IMR-90 (cell line): Measurements from ENCODE around the gene SHISA6. TPM values are rescaled to one million over a fixed set of nuclear protein-coding genes. Genes with fewer than 3 reads are reported as not detected.

Experiments
- ATAC-seq: fragments of 200-7000 bp; cut with Tn5 transposase; 2 replicates; pipeline ENCODE4 v1.9.1; 2020; ENCODE audit warnings: low read depth, mild to moderate bottlenecking, moderate library complexity
- BruUV-seq: library from RNA; stranded (reverse); fragments of 400-500 nt; replicated peaks from 2 replicates; lab custom pipeline; 2021; lab: Mats Ljungman, UMichigan
- CTCF ChIA-PET: fragments of 300-600 bp; formaldehyde crosslinking; extraction: SDS; loops from one replicate; lab custom pipeline; 2021; ENCODE audit warnings: antibody characterized with exemption; lab: Yijun Ruan, JAX
- POLR2A ChIA-PET: fragments of 300-600 bp; sonication (Branson Sonifier 250); formaldehyde crosslinking; loops from one replicate; lab custom pipeline; 2022; ENCODE audit warnings: antibody characterized with exemption; ENCODE audit not compliant: unreplicated experiment; lab: Charles Lee
- DNase-seq: peaks from one replicate; pipeline ENCODE4 v3.0.0; 2013
- H2AFZ ChIP-seq: replicated peaks from 2 replicates; pipeline ENCODE3; 2013; ENCODE audit warnings: low read length, mild to moderate bottlenecking; ENCODE audit not compliant: poor library complexity
- H2AK5ac ChIP-seq: 2 replicates; pipeline ENCODE4 v1.6.1; 2013; ENCODE audit warnings: low read depth, low read length, inconsistent platforms
- H2AK9ac ChIP-seq: replicated peaks from 2 replicates; pipeline ENCODE3; 2013; ENCODE audit warnings: mild to moderate bottlenecking, low read depth, low read length, moderate library complexity; ENCODE audit not compliant: poor library complexity
- H2BK120ac ChIP-seq: 2 replicates; pipeline ENCODE4 v1.6.1; 2013; ENCODE audit warnings: low read depth, low read length, inconsistent platforms
- H2BK15ac ChIP-seq: 3 replicates; pipeline ENCODE4 v1.6.1; 2013; ENCODE audit warnings: low read depth, low read length, inconsistent platforms
- H2BK20ac ChIP-seq: 2 replicates; pipeline ENCODE4 v1.6.1; 2013; ENCODE audit warnings: low read depth, mild to moderate bottlenecking, inconsistent platforms, low read length, moderate library complexity
- H2BK5ac ChIP-seq: 2 replicates; pipeline ENCODE4 v1.6.1; 2013; ENCODE audit warnings: mild to moderate bottlenecking, low read depth, low read length, inconsistent platforms; ENCODE audit not compliant: poor library complexity, severe bottlenecking
- H3K14ac ChIP-seq: replicated peaks from 2 replicates; pipeline ENCODE4 v1.6.1; 2013; ENCODE audit warnings: low read depth, low read length, inconsistent platforms
- H3K18ac ChIP-seq: 2 replicates; pipeline ENCODE4 v1.6.1; 2013; ENCODE audit warnings: low read depth, low read length, control low read depth
- H3K23ac ChIP-seq: 2 replicates; pipeline ENCODE4 v1.6.1; 2013; ENCODE audit warnings: low read depth, low read length, inconsistent platforms
- H3K27ac ChIP-seq: 2 replicates; pipeline ENCODE4 v1.5.1; 2013; ENCODE audit warnings: mild to moderate bottlenecking, control low read depth, low read length; ENCODE audit not compliant: insufficient read depth
- H3K27me3 ChIP-seq: 2 replicates; pipeline ENCODE4 v1.6.1; 2013; ENCODE audit warnings: low read length; ENCODE audit not compliant: control insufficient read depth, insufficient read depth
- H3K36me3 ChIP-seq: 2 replicates; pipeline ENCODE4 v1.6.1; 2013; ENCODE audit warnings: low read length, mixed read lengths; ENCODE audit not compliant: control insufficient read depth, insufficient read depth
- H3K4ac ChIP-seq: 2 replicates; pipeline ENCODE4 v1.6.1; 2013; ENCODE audit warnings: low read depth, low read length, inconsistent platforms
- H3K4me1 ChIP-seq: 2 replicates; pipeline ENCODE4 v1.6.1; 2013; ENCODE audit warnings: low read length, mixed read lengths; ENCODE audit not compliant: control insufficient read depth, insufficient read depth
- H3K4me2 ChIP-seq: 2 replicates; pipeline ENCODE4 v1.6.1; 2013; ENCODE audit warnings: low read depth, mild to moderate bottlenecking, control low read depth, low read length, moderate library complexity
- H3K4me3 ChIP-seq: 2 replicates; pipeline ENCODE4 v1.5.1; 2013; ENCODE audit warnings: low read depth, mild to moderate bottlenecking, control low read depth, low read length, moderate library complexity; ENCODE audit not compliant: insufficient read depth
- H3K56ac ChIP-seq: 2 replicates; pipeline ENCODE4 v1.6.1; 2013; ENCODE audit warnings: low read length, inconsistent platforms; ENCODE audit not compliant: insufficient read depth; ENCODE audit errors: extremely low read depth
- H3K79me1 ChIP-seq, 2 experiments: 2 replicates each; pipeline ENCODE4 v1.6.1; 2013; ENCODE audit warnings: low read length in 2 of 2, inconsistent platforms in 1 of 2, low read depth in 1 of 2
- H3K9ac ChIP-seq: 2 replicates; pipeline ENCODE4 v1.6.1; 2013; ENCODE audit warnings: low read depth, low read length, control low read depth
- H3K9me1 ChIP-seq: 2 replicates; pipeline ENCODE4 v1.6.1; 2013; ENCODE audit warnings: low read length, inconsistent platforms; ENCODE audit not compliant: insufficient read depth
- H3K9me3 ChIP-seq: 2 replicates; pipeline ENCODE4 v1.6.1; 2013; ENCODE audit warnings: low read length; ENCODE audit not compliant: control insufficient read depth, insufficient read depth
- H4K20me1 ChIP-seq: 2 replicates; pipeline ENCODE4 v1.6.1; 2013; ENCODE audit warnings: low read length, inconsistent platforms; ENCODE audit not compliant: insufficient read depth
- H4K5ac ChIP-seq: 2 replicates; pipeline ENCODE4 v1.6.1; 2013; ENCODE audit warnings: mild to moderate bottlenecking, low read depth, low read length, control low read depth
- H4K8ac ChIP-seq, 2 experiments: 2 replicates each; pipeline ENCODE4 v1.6.1; 2013; ENCODE audit warnings: low read depth in 2 of 2, low read length in 2 of 2, control low read depth in 1 of 2, inconsistent platforms in 1 of 2
- H4K91ac ChIP-seq: 2 replicates; pipeline ENCODE4 v1.6.1; 2013; ENCODE audit warnings: low read depth, low read length, inconsistent platforms; ENCODE audit not compliant: insufficient read depth
- MAFK ChIP-seq: IDR thresholded peaks from 2 replicates; pipeline ENCODE4 v1.6.1; 2012; ENCODE audit warnings: low read depth, low read length, improper control_type of control experiment
- MXI1 ChIP-seq: IDR thresholded peaks from 2 replicates; pipeline ENCODE4 v1.6.1; 2012; ENCODE audit warnings: low read depth, mild to moderate bottlenecking, low read length, moderate library complexity, borderline replicate concordance
- SMC3 ChIP-seq: fragments of 150-350 bp; IDR thresholded peaks from 2 replicates; pipeline ENCODE4 v1.6.1; 2016; ENCODE audit warnings: low read depth, mild to moderate bottlenecking, antibody characterized with exemption, low read length, moderate library complexity
- WGBS, 2 experiments: methylation state at CpG; one replicate each; pipeline versions ENCODE4 v1.1.5 to v1.1.7; 2013; ENCODE audit warnings: missing lambda C conversion rate in 2 of 2; ENCODE audit not compliant: insufficient read length in 1 of 2; ENCODE audit errors: extremely low coverage in 2 of 2; 5-methylcytosine and 5-hydroxymethylcytosine counted together
- dilution Hi-C: fragments of 300-500 bp; cut with HindIII; formaldehyde crosslinking; loops from one replicate; pipeline ENCODE4 v1.14.3; 2018; ENCODE audit warnings: low sequenced_read_pairs; ENCODE audit not compliant: unreplicated experiment
- in situ Hi-C: fragments of 300-500 bp; cut with MboI; formaldehyde crosslinking; loops from 3 replicates; pipeline ENCODE4 v1.14.3; 2019; ENCODE audit warnings: low sequenced_read_pairs, inconsistent platforms, mixed read lengths
- intact Hi-C: fragments of 100-400 bp; cut with micrococcal nuclease; formaldehyde crosslinking; loops from 2 replicates; pipeline ENCODE4 v1.10.0; 2022
- polyA plus RNA-seq, 3 experiments: library from polyadenylated mRNA; depleted of rRNA; stranded (reverse); fragments of >200 nt; gene quantifications; 2 replicates each; pipeline ENCODE4 v1.2.3, GENCODE V29; 2012; ENCODE audit warnings: low replicate concordance in 1 of 3
- total RNA-seq: library from RNA; depleted of rRNA; stranded (reverse); fragments of >200 nt; gene quantifications from 2 replicates; pipeline ENCODE4 v1.2.3, GENCODE V29; 2012
- TF ChIP-seq, protein P1 (sequence below): fragments of 150-350 bp; IDR thresholded peaks from 2 replicates; pipeline ENCODE4 v1.6.1; 2016; ENCODE audit warnings: low read depth, mild to moderate bottlenecking, low read length, moderate library complexity, borderline replicate concordance

The SHISA6 gene
- total and polyA plus RNA-seq, 2 of the 4 experiments (the other 2 are of a cell fraction): not detected

DNA sequence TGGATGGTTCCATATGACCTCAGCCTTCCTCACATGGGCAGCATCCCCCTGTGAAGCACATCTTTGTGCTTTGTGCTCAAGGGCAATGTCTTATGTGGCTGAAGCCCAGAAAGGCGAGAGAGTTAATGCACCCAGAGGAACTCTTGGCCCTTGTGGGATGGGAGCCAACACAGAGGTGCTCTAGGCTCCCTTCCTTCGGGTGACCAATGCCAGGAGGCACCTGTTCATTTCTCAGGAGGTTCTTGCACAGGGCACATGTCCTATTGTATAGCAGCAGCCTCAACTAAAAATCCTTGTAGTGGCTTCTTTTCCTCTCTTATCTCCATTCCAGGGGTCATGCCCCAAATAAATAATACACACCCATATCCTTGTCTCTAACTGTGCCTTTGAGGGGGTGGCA is 273.6 kb downstream of the SHISA6 start:
- DNase-seq (no peak), ATAC-seq (no peak)
- Histone ChIP-seq H3K56ac (no peak overlapping the region), H3K27me3 (no peaks in the 10 kb centered on the region), H4K8ac (no peak overlapping the region), H2AFZ (no peak overlapping the region), H3K4me2 (no peak overlapping the region), H3K9me3 (peaks cover 30% of the 10 kb centered on the region), H4K91ac (no peak overlapping the region), H4K5ac (no peak overlapping the region), H3K9me1 (no peaks in the 10 kb centered on the region), H3K4ac (no peak overlapping the region), H3K18ac (no peak overlapping the region), H3K9ac (no peak overlapping the region), H2AK9ac (no peak overlapping the region), H3K14ac (no peak overlapping the region), H2AK5ac (no peak overlapping the region), H3K4me1 (no peaks in the 10 kb centered on the region), H3K27ac (no peak overlapping the region), H3K23ac (no peak overlapping the region), H3K79me1 (no peaks in the 10 kb centered on the region), H3K4me3 (no peak overlapping the region), H2BK5ac (no peak overlapping the region), H2BK120ac (no peak overlapping the region), H3K36me3 (no peaks in the 10 kb centered on the region), H4K20me1 (no peaks in the 10 kb centered on the region), H2BK15ac (no peak overlapping the region), H2BK20ac (no peak overlapping the region)
- CTCF ChIA-PET: no interaction called here
- WGBS, 2 experiments: 0% methylated on average over 1 of the region's 2 CpGs; no CpG with 5 or more reads in 1 of the 2 experiments
- in situ Hi-C loops: no loop called here
- TF ChIP-seq SMC3: no peak
- TF ChIP-seq MAFK: no peak
- TF ChIP-seq MXI1: no peak
- TF ChIP-seq, protein P1, sequence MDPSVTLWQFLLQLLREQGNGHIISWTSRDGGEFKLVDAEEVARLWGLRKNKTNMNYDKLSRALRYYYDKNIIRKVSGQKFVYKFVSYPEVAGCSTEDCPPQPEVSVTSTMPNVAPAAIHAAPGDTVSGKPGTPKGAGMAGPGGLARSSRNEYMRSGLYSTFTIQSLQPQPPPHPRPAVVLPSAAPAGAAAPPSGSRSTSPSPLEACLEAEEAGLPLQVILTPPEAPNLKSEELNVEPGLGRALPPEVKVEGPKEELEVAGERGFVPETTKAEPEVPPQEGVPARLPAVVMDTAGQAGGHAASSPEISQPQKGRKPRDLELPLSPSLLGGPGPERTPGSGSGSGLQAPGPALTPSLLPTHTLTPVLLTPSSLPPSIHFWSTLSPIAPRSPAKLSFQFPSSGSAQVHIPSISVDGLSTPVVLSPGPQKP: no peak
- intact Hi-C loops: no loop called here
- dilution Hi-C loops: no loop called here
- POLR2A ChIA-PET: no interaction called here
- BruUV-seq: no TSS peak
